Measurements from ENCODE around the gene TMEM52. TPM values are rescaled to one million over a fixed set of nuclear protein-coding genes. Genes with fewer than 3 reads are reported as not detected.

Gene TMEM52
- total RNA-seq, 1 donor from 2014 or later = 1.4 TPM

- no peaks in the 10 kb centered on the region for H4K20me1 ChIP-seq (ENCODE audit: insufficient read depth, low read length)
- no peak overlapping the region for H3K4me3 Mint-ChIP-seq (ENCODE audit: unreplicated experiment)
- no peak overlapping the region for H2AFZ ChIP-seq (ENCODE audit: low read depth, low read length)
- FAIRE-seq (no peak), DNase-seq (ENCODE audit: low read depth) (no peak)
- H3K27me3 Mint-ChIP-seq (ENCODE audit: low read depth, unreplicated experiment) = peaks cover 29% of the 10 kb centered on the region
- H3K9ac ChIP-seq (ENCODE audit: low read length) = no peak overlapping the region
- no peaks in the 10 kb centered on the region for H3K9me3 ChIP-seq (ENCODE audit: insufficient read depth, low read depth, low read length)
- no peaks in the 10 kb centered on the region for H3K27me3 ChIP-seq (ENCODE audit: insufficient read depth, low read length)
- H3K79me2 ChIP-seq (ENCODE audit: insufficient read depth, low read length) = no peaks in the 10 kb centered on the region
- no peaks in the 10 kb centered on the region for H3K36me3 Mint-ChIP-seq (ENCODE audit: low read depth, unreplicated experiment)
- TF ChIP-seq EZH2 (IDR thresholded peaks at IDR 0.05; ENCODE audit: insufficient read depth, low read length) = no peak
- TF ChIP-seq, protein P1, sequence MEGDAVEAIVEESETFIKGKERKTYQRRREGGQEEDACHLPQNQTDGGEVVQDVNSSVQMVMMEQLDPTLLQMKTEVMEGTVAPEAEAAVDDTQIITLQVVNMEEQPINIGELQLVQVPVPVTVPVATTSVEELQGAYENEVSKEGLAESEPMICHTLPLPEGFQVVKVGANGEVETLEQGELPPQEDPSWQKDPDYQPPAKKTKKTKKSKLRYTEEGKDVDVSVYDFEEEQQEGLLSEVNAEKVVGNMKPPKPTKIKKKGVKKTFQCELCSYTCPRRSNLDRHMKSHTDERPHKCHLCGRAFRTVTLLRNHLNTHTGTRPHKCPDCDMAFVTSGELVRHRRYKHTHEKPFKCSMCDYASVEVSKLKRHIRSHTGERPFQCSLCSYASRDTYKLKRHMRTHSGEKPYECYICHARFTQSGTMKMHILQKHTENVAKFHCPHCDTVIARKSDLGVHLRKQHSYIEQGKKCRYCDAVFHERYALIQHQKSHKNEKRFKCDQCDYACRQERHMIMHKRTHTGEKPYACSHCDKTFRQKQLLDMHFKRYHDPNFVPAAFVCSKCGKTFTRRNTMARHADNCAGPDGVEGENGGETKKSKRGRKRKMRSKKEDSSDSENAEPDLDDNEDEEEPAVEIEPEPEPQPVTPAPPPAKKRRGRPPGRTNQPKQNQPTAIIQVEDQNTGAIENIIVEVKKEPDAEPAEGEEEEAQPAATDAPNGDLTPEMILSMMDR (IDR thresholded peaks at IDR 0.05; ENCODE audit: insufficient read depth, low read depth, low read length) = no peak
- H3K9me3 Mint-ChIP-seq (ENCODE audit: unreplicated experiment) = no peaks in the 10 kb centered on the region
- H3K4me2 ChIP-seq (ENCODE audit: low read length) = no peak overlapping the region
- peaks cover 6% of the 10 kb centered on the region for H3K4me1 ChIP-seq (ENCODE audit: insufficient read depth, low read length)
- H3K27ac ChIP-seq (ENCODE audit: low read depth, low read length) = no peak overlapping the region
- H3K36me3 ChIP-seq (ENCODE audit: insufficient read depth, low read length) = no peaks in the 10 kb centered on the region
- no peak overlapping the region for H3K4me3 ChIP-seq (ENCODE audit: insufficient read depth, low read depth, low read length)
- no peak overlapping the region for H3K27ac Mint-ChIP-seq (ENCODE audit: unreplicated experiment)
- H3K4me1 Mint-ChIP-seq (ENCODE audit: low read depth, unreplicated experiment) = no peaks in the 10 kb centered on the region
Measured at GRCh38 chr1:1915911-1916840, 2.9 kb downstream of the TMEM52 start.

- no peaks in the 10 kb centered on the region for H3K4me1 Mint-ChIP-seq (ENCODE audit: low read depth, unreplicated experiment)
- DNase-seq (ENCODE audit: low read depth) = no peak
- no peak within 1 kb of the TSS for H2AFZ ChIP-seq (ENCODE audit: low read depth, low read length)
Measured at GRCh38 chr1:1914971-1915692, 3.9 kb downstream of the TMEM52 start, which contains the start of gene CALML6. TSS of gene CALML6 (plus strand) at chr1:1915260. CDS start at chr1:1915281, 21 bp downstream.

More at GRCh38 chr1:1914971-1915692, 3.9 kb downstream of the TMEM52 start, which contains the start of gene CALML6:
- no peaks in the 10 kb centered on the region for H3K9me3 ChIP-seq (ENCODE audit: insufficient read depth, low read depth, low read length)
- FAIRE-seq = no peak
- H3K36me3 ChIP-seq (ENCODE audit: insufficient read depth, low read length) = no peaks in the 10 kb centered on the region
- H3K27ac ChIP-seq (ENCODE audit: low read depth, low read length) = no peak within 1 kb of the TSS
- H3K9me3 Mint-ChIP-seq (ENCODE audit: unreplicated experiment) = no peaks in the 10 kb centered on the region
- no peak within 1 kb of the TSS for H3K4me3 Mint-ChIP-seq (ENCODE audit: unreplicated experiment)
- H3K4me3 ChIP-seq (ENCODE audit: insufficient read depth, low read depth, low read length) = no peak within 1 kb of the TSS
- TF ChIP-seq, protein P1 (IDR thresholded peaks at IDR 0.05; ENCODE audit: insufficient read depth, low read depth, low read length) = no peak
- TF ChIP-seq EZH2 (IDR thresholded peaks at IDR 0.05; ENCODE audit: insufficient read depth, low read length) = no peak
- no peak within 1 kb of the TSS for H3K9ac ChIP-seq (ENCODE audit: low read length)
- no peaks in the 10 kb centered on the region for H4K20me1 ChIP-seq (ENCODE audit: insufficient read depth, low read length)
- H3K27ac Mint-ChIP-seq (ENCODE audit: unreplicated experiment) = no peak within 1 kb of the TSS
- H3K27me3 ChIP-seq (ENCODE audit: insufficient read depth, low read length) = no peaks in the 10 kb centered on the region
- H3K27me3 Mint-ChIP-seq (ENCODE audit: low read depth, unreplicated experiment) = peaks cover 31% of the 10 kb centered on the region
- no peak within 1 kb of the TSS for H3K4me2 ChIP-seq (ENCODE audit: low read length)
- no peaks in the 10 kb centered on the region for H3K36me3 Mint-ChIP-seq (ENCODE audit: low read depth, unreplicated experiment)
- peaks cover 6% of the 10 kb centered on the region for H3K4me1 ChIP-seq (ENCODE audit: insufficient read depth, low read length)
- no peaks in the 10 kb centered on the region for H3K79me2 ChIP-seq (ENCODE audit: insufficient read depth, low read length)
